IMR-90 (cell line): Measurements from ENCODE around the gene DYNLT3. TPM values are rescaled to one million over a fixed set of nuclear protein-coding genes. Genes with fewer than 3 reads are reported as not detected.

Source experiments
- ATAC-seq: fragments of 200-7000 bp; cut with Tn5 transposase; 2 replicates; pipeline ENCODE4 v1.9.1; 2020; ENCODE audit warnings: low read depth, mild to moderate bottlenecking, moderate library complexity
- BruUV-seq: library from RNA; stranded (reverse); fragments of 400-500 nt; replicated peaks from 2 replicates; lab custom pipeline; 2021; lab: Mats Ljungman, UMichigan
- CTCF ChIA-PET: fragments of 300-600 bp; formaldehyde crosslinking; extraction: SDS; loops from one replicate; lab custom pipeline; 2021; ENCODE audit warnings: antibody characterized with exemption; lab: Yijun Ruan, JAX
- POLR2A ChIA-PET: fragments of 300-600 bp; sonication (Branson Sonifier 250); formaldehyde crosslinking; loops from one replicate; lab custom pipeline; 2022; ENCODE audit warnings: antibody characterized with exemption; ENCODE audit not compliant: unreplicated experiment; lab: Charles Lee
- DNase-seq: peaks from one replicate; pipeline ENCODE4 v3.0.0; 2013
- H2AFZ ChIP-seq: replicated peaks from 2 replicates; pipeline ENCODE3; 2013; ENCODE audit warnings: low read length, mild to moderate bottlenecking; ENCODE audit not compliant: poor library complexity
- H2AK5ac ChIP-seq: 2 replicates; pipeline ENCODE4 v1.6.1; 2013; ENCODE audit warnings: low read depth, low read length, inconsistent platforms
- H2AK9ac ChIP-seq: replicated peaks from 2 replicates; pipeline ENCODE3; 2013; ENCODE audit warnings: mild to moderate bottlenecking, low read depth, low read length, moderate library complexity; ENCODE audit not compliant: poor library complexity
- H2BK120ac ChIP-seq: 2 replicates; pipeline ENCODE4 v1.6.1; 2013; ENCODE audit warnings: low read depth, low read length, inconsistent platforms
- H2BK15ac ChIP-seq: 3 replicates; pipeline ENCODE4 v1.6.1; 2013; ENCODE audit warnings: low read depth, low read length, inconsistent platforms
- H2BK20ac ChIP-seq: 2 replicates; pipeline ENCODE4 v1.6.1; 2013; ENCODE audit warnings: low read depth, mild to moderate bottlenecking, inconsistent platforms, low read length, moderate library complexity
- H2BK5ac ChIP-seq: 2 replicates; pipeline ENCODE4 v1.6.1; 2013; ENCODE audit warnings: mild to moderate bottlenecking, low read depth, low read length, inconsistent platforms; ENCODE audit not compliant: poor library complexity, severe bottlenecking
- H3K14ac ChIP-seq: replicated peaks from 2 replicates; pipeline ENCODE4 v1.6.1; 2013; ENCODE audit warnings: low read depth, low read length, inconsistent platforms
- H3K18ac ChIP-seq: 2 replicates; pipeline ENCODE4 v1.6.1; 2013; ENCODE audit warnings: low read depth, low read length, control low read depth
- H3K23ac ChIP-seq: 2 replicates; pipeline ENCODE4 v1.6.1; 2013; ENCODE audit warnings: low read depth, low read length, inconsistent platforms
- H3K27ac ChIP-seq: 2 replicates; pipeline ENCODE4 v1.5.1; 2013; ENCODE audit warnings: mild to moderate bottlenecking, control low read depth, low read length; ENCODE audit not compliant: insufficient read depth
- H3K27me3 ChIP-seq: 2 replicates; pipeline ENCODE4 v1.6.1; 2013; ENCODE audit warnings: low read length; ENCODE audit not compliant: control insufficient read depth, insufficient read depth
- H3K36me3 ChIP-seq: 2 replicates; pipeline ENCODE4 v1.6.1; 2013; ENCODE audit warnings: low read length, mixed read lengths; ENCODE audit not compliant: control insufficient read depth, insufficient read depth
- H3K4ac ChIP-seq: 2 replicates; pipeline ENCODE4 v1.6.1; 2013; ENCODE audit warnings: low read depth, low read length, inconsistent platforms
- H3K4me1 ChIP-seq: 2 replicates; pipeline ENCODE4 v1.6.1; 2013; ENCODE audit warnings: low read length, mixed read lengths; ENCODE audit not compliant: control insufficient read depth, insufficient read depth
- H3K4me2 ChIP-seq: 2 replicates; pipeline ENCODE4 v1.6.1; 2013; ENCODE audit warnings: low read depth, mild to moderate bottlenecking, control low read depth, low read length, moderate library complexity
- H3K4me3 ChIP-seq: 2 replicates; pipeline ENCODE4 v1.5.1; 2013; ENCODE audit warnings: low read depth, mild to moderate bottlenecking, control low read depth, low read length, moderate library complexity; ENCODE audit not compliant: insufficient read depth
- H3K56ac ChIP-seq: 2 replicates; pipeline ENCODE4 v1.6.1; 2013; ENCODE audit warnings: low read length, inconsistent platforms; ENCODE audit not compliant: insufficient read depth; ENCODE audit errors: extremely low read depth
- H3K79me1 ChIP-seq, 2 experiments: 2 replicates each; pipeline ENCODE4 v1.6.1; 2013; ENCODE audit warnings: low read length in 2 of 2, inconsistent platforms in 1 of 2, low read depth in 1 of 2
- H3K9ac ChIP-seq: 2 replicates; pipeline ENCODE4 v1.6.1; 2013; ENCODE audit warnings: low read depth, low read length, control low read depth
- H3K9me1 ChIP-seq: 2 replicates; pipeline ENCODE4 v1.6.1; 2013; ENCODE audit warnings: low read length, inconsistent platforms; ENCODE audit not compliant: insufficient read depth
- H3K9me3 ChIP-seq: 2 replicates; pipeline ENCODE4 v1.6.1; 2013; ENCODE audit warnings: low read length; ENCODE audit not compliant: control insufficient read depth, insufficient read depth
- H4K20me1 ChIP-seq: 2 replicates; pipeline ENCODE4 v1.6.1; 2013; ENCODE audit warnings: low read length, inconsistent platforms; ENCODE audit not compliant: insufficient read depth
- H4K5ac ChIP-seq: 2 replicates; pipeline ENCODE4 v1.6.1; 2013; ENCODE audit warnings: mild to moderate bottlenecking, low read depth, low read length, control low read depth
- H4K8ac ChIP-seq, 2 experiments: 2 replicates each; pipeline ENCODE4 v1.6.1; 2013; ENCODE audit warnings: low read depth in 2 of 2, low read length in 2 of 2, control low read depth in 1 of 2, inconsistent platforms in 1 of 2
- H4K91ac ChIP-seq: 2 replicates; pipeline ENCODE4 v1.6.1; 2013; ENCODE audit warnings: low read depth, low read length, inconsistent platforms; ENCODE audit not compliant: insufficient read depth
- BHLHE40 ChIP-seq: fragments of 150-350 bp; IDR thresholded peaks from 2 replicates; pipeline ENCODE4 v1.6.1; 2016; ENCODE audit warnings: mild to moderate bottlenecking, low read depth, low read length
- CHD1 ChIP-seq: IDR thresholded peaks from 2 replicates; pipeline ENCODE4 v1.6.1; 2012; ENCODE audit warnings: low read depth, low read length, improper control_type of control experiment
- MAFK ChIP-seq: IDR thresholded peaks from 2 replicates; pipeline ENCODE4 v1.6.1; 2012; ENCODE audit warnings: low read depth, low read length, improper control_type of control experiment
- NFE2L2 ChIP-seq: fragments of 150-350 bp; IDR thresholded peaks from 2 replicates; pipeline ENCODE4 v1.6.1; 2016; ENCODE audit warnings: low read depth, mild to moderate bottlenecking, low read length
- POLR2A ChIP-seq: IDR thresholded peaks from 2 replicates; pipeline ENCODE4 v1.6.1; 2012; ENCODE audit warnings: mild to moderate bottlenecking, low read depth, low read length
- RFX5 ChIP-seq: IDR thresholded peaks from 2 replicates; pipeline ENCODE4 v1.8.0; 2012; ENCODE audit warnings: low read depth, mild to moderate bottlenecking, low read length, moderate library complexity
- dilution Hi-C: fragments of 300-500 bp; cut with HindIII; formaldehyde crosslinking; loops from one replicate; pipeline ENCODE4 v1.14.3; 2018; ENCODE audit warnings: low sequenced_read_pairs; ENCODE audit not compliant: unreplicated experiment
- in situ Hi-C: fragments of 300-500 bp; cut with MboI; formaldehyde crosslinking; loops from 3 replicates; pipeline ENCODE4 v1.14.3; 2019; ENCODE audit warnings: low sequenced_read_pairs, inconsistent platforms, mixed read lengths
- intact Hi-C: fragments of 100-400 bp; cut with micrococcal nuclease; formaldehyde crosslinking; loops from 2 replicates; pipeline ENCODE4 v1.10.0; 2022
- polyA plus RNA-seq, 3 experiments: library from polyadenylated mRNA; depleted of rRNA; stranded (reverse); fragments of >200 nt; gene quantifications; 2 replicates each; pipeline ENCODE4 v1.2.3, GENCODE V29; 2012; ENCODE audit warnings: low replicate concordance in 1 of 3
- total RNA-seq: library from RNA; depleted of rRNA; stranded (reverse); fragments of >200 nt; gene quantifications from 2 replicates; pipeline ENCODE4 v1.2.3, GENCODE V29; 2012
- TF ChIP-seq, protein P1 (sequence below): conservative IDR thresholded peaks from 2 replicates; pipeline ENCODE4 v1.5.1; 2012; ENCODE audit warnings: mild to moderate bottlenecking, low read depth, low read length, improper control_type of control experiment
- TF ChIP-seq, protein P2 (sequence below): fragments of 150-350 bp; IDR thresholded peaks from 2 replicates; pipeline ENCODE4 v1.6.1; 2017; ENCODE audit warnings: mild to moderate bottlenecking, antibody characterized with exemption, low read length, low read depth

The DYNLT3 gene
- total and polyA plus RNA-seq, 2 of the 4 experiments (the other 2 are of a cell fraction): 15.7 to 18.8 TPM

DNA sequence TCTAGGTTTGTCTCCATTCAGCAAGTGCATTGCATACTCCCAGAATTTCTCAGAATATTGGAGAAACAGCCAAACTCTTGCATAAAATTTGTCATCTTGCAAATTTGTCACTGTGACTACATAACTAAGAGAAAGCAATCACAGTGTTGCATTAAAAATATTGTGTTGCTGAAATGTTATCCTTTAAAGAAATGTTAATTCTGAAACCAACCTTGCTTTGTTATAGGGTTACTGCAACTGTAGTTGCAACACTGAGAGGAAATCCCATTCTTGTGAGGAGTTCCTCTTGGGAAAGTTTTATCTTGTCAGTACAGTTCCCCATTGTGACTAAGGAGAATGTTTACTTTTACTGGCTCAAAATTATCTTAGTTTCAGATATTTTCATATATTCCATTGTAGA is 46.7 kb downstream of the DYNLT3 start:
- POLR2A ChIA-PET: no interaction called here

More for the DNA sequence above, 46.7 kb downstream of the DYNLT3 start:
- Histone ChIP-seq H2BK120ac (no peak overlapping the region), H3K4ac (no peak overlapping the region), H4K20me1 (no peaks in the 10 kb centered on the region), H3K9me3 (no peaks in the 10 kb centered on the region), H3K79me1 (no peaks in the 10 kb centered on the region), H3K18ac (no peak overlapping the region), H3K9me1 (no peaks in the 10 kb centered on the region), H2AFZ (no peak overlapping the region), H3K9ac (no peak overlapping the region), H3K4me3 (no peak overlapping the region), H3K36me3 (no peaks in the 10 kb centered on the region), H2BK15ac (no peak overlapping the region), H3K56ac (no peak overlapping the region), H3K14ac (no peak overlapping the region), H3K4me2 (no peak overlapping the region), H2BK20ac (no peak overlapping the region), H3K4me1 (no peaks in the 10 kb centered on the region), H3K27me3 (peaks cover 5% of the 10 kb centered on the region), H3K23ac (no peak overlapping the region), H4K8ac (no peak overlapping the region), H2BK5ac (no peak overlapping the region), H3K27ac (no peak overlapping the region), H4K5ac (no peak overlapping the region), H4K91ac (no peak overlapping the region), H2AK9ac (no peak overlapping the region), H2AK5ac (no peak overlapping the region)
- no peak for TF ChIP-seq BHLHE40
- TF ChIP-seq, protein P1, sequence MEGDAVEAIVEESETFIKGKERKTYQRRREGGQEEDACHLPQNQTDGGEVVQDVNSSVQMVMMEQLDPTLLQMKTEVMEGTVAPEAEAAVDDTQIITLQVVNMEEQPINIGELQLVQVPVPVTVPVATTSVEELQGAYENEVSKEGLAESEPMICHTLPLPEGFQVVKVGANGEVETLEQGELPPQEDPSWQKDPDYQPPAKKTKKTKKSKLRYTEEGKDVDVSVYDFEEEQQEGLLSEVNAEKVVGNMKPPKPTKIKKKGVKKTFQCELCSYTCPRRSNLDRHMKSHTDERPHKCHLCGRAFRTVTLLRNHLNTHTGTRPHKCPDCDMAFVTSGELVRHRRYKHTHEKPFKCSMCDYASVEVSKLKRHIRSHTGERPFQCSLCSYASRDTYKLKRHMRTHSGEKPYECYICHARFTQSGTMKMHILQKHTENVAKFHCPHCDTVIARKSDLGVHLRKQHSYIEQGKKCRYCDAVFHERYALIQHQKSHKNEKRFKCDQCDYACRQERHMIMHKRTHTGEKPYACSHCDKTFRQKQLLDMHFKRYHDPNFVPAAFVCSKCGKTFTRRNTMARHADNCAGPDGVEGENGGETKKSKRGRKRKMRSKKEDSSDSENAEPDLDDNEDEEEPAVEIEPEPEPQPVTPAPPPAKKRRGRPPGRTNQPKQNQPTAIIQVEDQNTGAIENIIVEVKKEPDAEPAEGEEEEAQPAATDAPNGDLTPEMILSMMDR: no peak
- TF ChIP-seq POLR2A: no peak
- no peak for TF ChIP-seq CHD1
- TF ChIP-seq NFE2L2: no peak
- TF ChIP-seq, protein P2, sequence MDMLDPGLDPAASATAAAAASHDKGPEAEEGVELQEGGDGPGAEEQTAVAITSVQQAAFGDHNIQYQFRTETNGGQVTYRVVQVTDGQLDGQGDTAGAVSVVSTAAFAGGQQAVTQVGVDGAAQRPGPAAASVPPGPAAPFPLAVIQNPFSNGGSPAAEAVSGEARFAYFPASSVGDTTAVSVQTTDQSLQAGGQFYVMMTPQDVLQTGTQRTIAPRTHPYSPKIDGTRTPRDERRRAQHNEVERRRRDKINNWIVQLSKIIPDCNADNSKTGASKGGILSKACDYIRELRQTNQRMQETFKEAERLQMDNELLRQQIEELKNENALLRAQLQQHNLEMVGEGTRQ: no peak
- TF ChIP-seq RFX5: no peak
- no peak for TF ChIP-seq MAFK
- ATAC-seq (no peak), DNase-seq (no peak)
- in situ Hi-C loops (no loop called here), dilution Hi-C loops (no loop called here), intact Hi-C loops (no loop called here)
- CTCF ChIA-PET: no interaction called here
- BruUV-seq: no TSS peak
